Hindlimb muscle (tissue), 1 donor: Measurements from ENCODE around the gene POM121C. TPM values are rescaled to one million over a fixed set of nuclear protein-coding genes. Genes with fewer than 3 reads are reported as not detected.
"Not testable (repeated sequence)": the region's sequence is repeated elsewhere in the genome, so short reads cannot be mapped to it uniquely, and the experiment has no call there.

Experiments
- DNase-seq: peaks from one replicate; pipeline ENCODE4 v3.0.0-alpha.2; 2013
- polyA plus RNA-seq: library from polyadenylated mRNA; unstranded; fragments of 120-200 nt; gene quantifications from one replicate; pipeline ENCODE4 v1.2.1, GENCODE V29; 2013; ENCODE audit not compliant: insufficient read length

The POM121C gene
- polyA plus RNA-seq, 1 donor: 42.6 TPM

DNA sequence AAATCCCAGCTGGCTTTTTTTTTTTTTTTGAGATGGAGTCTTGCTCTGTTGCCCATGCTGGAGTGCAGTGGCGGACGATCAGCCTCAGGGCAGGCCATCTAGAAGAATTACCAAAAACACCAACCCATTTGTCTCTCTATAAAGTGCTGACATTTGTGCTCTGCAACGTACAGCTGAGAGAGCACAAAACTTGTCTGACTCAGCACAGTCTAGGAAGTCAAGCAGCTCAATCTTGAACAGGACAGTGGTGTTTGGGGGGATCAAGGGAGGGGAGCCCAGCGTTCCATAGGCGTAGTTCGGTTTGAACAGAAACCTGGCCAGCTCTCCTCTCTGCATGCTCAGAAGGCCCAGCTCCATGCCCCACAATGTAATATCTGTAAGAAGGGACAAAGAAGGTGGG lies 92.9 kb downstream of the POM121C start:
- DNase-seq: not testable (repeated sequence)

- DNase-seq: not testable (repeated sequence)
Measured at GRCh38 chr7:75374519-75375317, 111.4 kb downstream of the POM121C start.

GRCh38 chr7:75374144-75374518 lies 112.0 kb downstream of the POM121C start:
- not testable (repeated sequence) for DNase-seq

DNA sequence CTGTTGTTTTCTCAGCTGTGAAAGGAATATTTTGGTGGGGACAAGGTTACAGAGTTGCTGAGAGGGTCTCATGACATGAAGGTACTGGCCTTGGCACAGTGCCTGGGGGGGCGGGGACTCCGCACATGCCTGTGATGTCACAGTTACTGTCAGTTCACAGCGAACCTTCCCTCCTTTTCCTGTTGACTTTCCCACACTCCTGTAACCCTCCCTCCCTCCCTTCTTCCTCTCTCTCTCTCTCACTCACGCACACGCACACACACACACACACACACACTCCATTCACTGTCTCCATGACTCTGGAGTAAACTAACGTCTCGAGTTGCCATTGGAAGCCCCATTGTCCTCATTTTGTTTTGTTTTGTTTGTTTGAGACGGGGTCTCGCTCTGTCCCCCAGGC lies 118.8 kb downstream of the POM121C start:
- DNase-seq: not testable (repeated sequence)

Other genes starting within 250 kb of the POM121C start
- 5.2 TPM for gene TRIM73, start 90.7 kb downstream of the POM121C start, polyA plus RNA-seq
- 5.5 TPM for gene SPDYE5, start 6.0 kb upstream of the POM121C start, polyA plus RNA-seq